ENCODE data around the gene CAPN7. TPM values are rescaled to one million over a fixed set of nuclear protein-coding genes. Genes with fewer than 3 reads are reported as not detected.

Gene CAPN7
- total RNA-seq, 1 experiment from 2014 or later, result 27.7 TPM

DNA sequence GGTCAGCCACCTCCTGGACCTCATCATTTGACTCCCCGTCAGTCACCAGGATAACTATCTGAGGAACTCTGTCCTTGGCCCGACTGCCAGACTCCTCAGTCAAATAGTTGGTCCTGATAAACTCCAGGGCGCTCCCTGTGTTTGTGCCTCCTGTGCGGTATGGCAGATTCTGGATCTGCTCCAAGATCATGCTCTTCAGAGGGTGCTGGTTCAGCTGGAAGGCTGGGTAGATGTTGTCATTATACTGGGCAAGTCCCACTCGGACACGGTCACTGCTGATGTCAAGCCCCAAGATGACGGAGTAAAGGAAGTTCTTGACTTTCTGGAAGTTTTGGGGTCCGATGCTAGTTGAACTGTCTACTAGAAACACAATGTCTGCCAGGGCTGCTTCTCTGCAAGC is 31.1 kb upstream of the CAPN7 start:
- intact Hi-C loops (cut with micrococcal nuclease), result no loop called here
- no peaks in the 10 kb centered on the region for H3K27me3 ChIP-seq (ENCODE audit: insufficient read depth, low read length)
- no peak overlapping the region for H2AFZ ChIP-seq (ENCODE audit: low read depth, low read length, poor library complexity, severe bottlenecking)
- CTCF ChIA-PET, result no interaction called here
- no peaks in the 10 kb centered on the region for H3K4me1 ChIP-seq (ENCODE audit: control insufficient read depth in 1 of 2, insufficient read depth in 2 of 2, low read length in 2 of 2)
- RAD21 ChIA-PET (ENCODE audit: low non-redundant PET in 1 of 2, low total read pairs in 2 of 2, uncharacterized antibody in 2 of 2, unreplicated experiment in 2 of 2), result no interaction called here
- no peak overlapping the region for H3K4me2 ChIP-seq (ENCODE audit: low read length)
- POLR2A ChIA-PET, result no interaction called here
- H3K79me2 ChIP-seq (ENCODE audit: insufficient read depth, low read length), result no peaks in the 10 kb centered on the region
- DNase-seq (ENCODE audit: low read depth, low spot score), result no peak
- no TSS peak for BruUV-seq (replicated peaks)
- H3K9me3 ChIP-seq (ENCODE audit: control insufficient read depth in 1 of 2, insufficient read depth in 1 of 2, low read depth in 1 of 2, low read length in 2 of 2), result no peaks in the 10 kb centered on the region
- no peak overlapping the region for H3K9ac ChIP-seq (ENCODE audit: low read length)
- H3K36me3 ChIP-seq (ENCODE audit: control insufficient read depth in 1 of 2, insufficient read depth in 2 of 2, low read length in 2 of 2), result no peaks in the 10 kb centered on the region
- ATAC-seq, result no peak
- H4K20me1 ChIP-seq (ENCODE audit: insufficient read depth), result no peaks in the 10 kb centered on the region
- H3K27ac ChIP-seq (ENCODE audit: low read depth, low read length), result no peak overlapping the region
- H3K4me3 ChIP-seq (replicated peaks in 1 of 2; ENCODE audit: low read depth in 1 of 2, low read length in 2 of 2), result no peak overlapping the region
- no peaks in the 10 kb centered on the region for H3K9me2 ChIP-seq (ENCODE audit: insufficient read depth)
- no peak for TF ChIP-seq CEBPB (IDR thresholded peaks at IDR 0.05; ENCODE audit: low read depth)

DNA sequence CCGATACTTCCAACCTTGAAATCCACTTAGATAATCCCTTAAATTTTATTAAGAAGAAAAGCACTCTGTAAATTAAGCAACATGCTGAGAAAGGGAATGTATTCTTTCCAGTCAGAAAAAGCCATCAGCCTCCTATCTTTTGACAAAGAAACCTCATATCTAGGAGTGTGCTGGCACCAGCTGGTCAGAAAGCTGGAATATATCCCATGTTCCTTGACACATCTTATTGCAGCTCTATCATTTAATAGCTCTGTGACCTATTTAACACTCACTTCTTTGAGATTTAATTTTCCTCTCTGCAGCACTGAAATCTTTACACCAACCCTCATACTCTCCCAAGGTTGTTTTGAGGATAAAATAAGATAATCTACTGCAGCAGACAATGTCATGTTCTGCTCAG is 30.4 kb upstream of the CAPN7 start:
- CTCF ChIA-PET, result no interaction called here
- POLR2A ChIA-PET, result no interaction called here
- no peaks in the 10 kb centered on the region for H3K36me3 ChIP-seq (ENCODE audit: control insufficient read depth in 1 of 2, insufficient read depth in 2 of 2, low read length in 2 of 2)
- H3K9me2 ChIP-seq (ENCODE audit: insufficient read depth), result no peaks in the 10 kb centered on the region
- H3K4me1 ChIP-seq (ENCODE audit: control insufficient read depth in 1 of 2, insufficient read depth in 2 of 2, low read length in 2 of 2), result no peaks in the 10 kb centered on the region
- no peak overlapping the region for H3K4me3 ChIP-seq (replicated peaks in 1 of 2; ENCODE audit: low read depth in 1 of 2, low read length in 2 of 2)
- ATAC-seq (no peak), DNase-seq (ENCODE audit: low read depth, low spot score) (no peak)
- RAD21 ChIA-PET (ENCODE audit: low non-redundant PET in 1 of 2, low total read pairs in 2 of 2, uncharacterized antibody in 2 of 2, unreplicated experiment in 2 of 2), result no interaction called here
- no peaks in the 10 kb centered on the region for H3K27me3 ChIP-seq (ENCODE audit: insufficient read depth, low read length)
- H2AFZ ChIP-seq (ENCODE audit: low read depth, low read length, poor library complexity, severe bottlenecking), result no peak overlapping the region
- BruUV-seq (replicated peaks), result no TSS peak
- H3K79me2 ChIP-seq (ENCODE audit: insufficient read depth, low read length), result no peaks in the 10 kb centered on the region
- no peaks in the 10 kb centered on the region for H3K9me3 ChIP-seq (ENCODE audit: control insufficient read depth in 1 of 2, insufficient read depth in 1 of 2, low read depth in 1 of 2, low read length in 2 of 2)
- no peak overlapping the region for H3K9ac ChIP-seq (ENCODE audit: low read length)
- H3K4me2 ChIP-seq (ENCODE audit: low read length), result no peak overlapping the region
- H3K27ac ChIP-seq (ENCODE audit: low read depth, low read length), result no peak overlapping the region
- H4K20me1 ChIP-seq (ENCODE audit: insufficient read depth), result no peaks in the 10 kb centered on the region
- intact Hi-C loops (cut with micrococcal nuclease), result no loop called here
- no peak for TF ChIP-seq ZNF274 (IDR thresholded peaks at IDR 0.05; ENCODE audit: low read depth, low read length)
- TF ChIP-seq ELF1 (IDR thresholded peaks at IDR 0.05; ENCODE audit: borderline replicate concordance, low read depth), result no peak
- no peak for TF ChIP-seq EGR1 (IDR thresholded peaks at IDR 0.05; ENCODE audit: low read depth)
- no peak for TF ChIP-seq YY1 (IDR thresholded peaks at IDR 0.05; ENCODE audit: extremely low read depth, insufficient replicate concordance, low read depth, low read length)
- no peak for TF ChIP-seq TCF7L2 (IDR thresholded peaks at IDR 0.05; ENCODE audit: borderline replicate concordance, extremely low read depth, insufficient read depth, insufficient read length)
- no peak for TF ChIP-seq CEBPB (IDR thresholded peaks at IDR 0.05; ENCODE audit: low read depth)
- TF ChIP-seq, protein P1, sequence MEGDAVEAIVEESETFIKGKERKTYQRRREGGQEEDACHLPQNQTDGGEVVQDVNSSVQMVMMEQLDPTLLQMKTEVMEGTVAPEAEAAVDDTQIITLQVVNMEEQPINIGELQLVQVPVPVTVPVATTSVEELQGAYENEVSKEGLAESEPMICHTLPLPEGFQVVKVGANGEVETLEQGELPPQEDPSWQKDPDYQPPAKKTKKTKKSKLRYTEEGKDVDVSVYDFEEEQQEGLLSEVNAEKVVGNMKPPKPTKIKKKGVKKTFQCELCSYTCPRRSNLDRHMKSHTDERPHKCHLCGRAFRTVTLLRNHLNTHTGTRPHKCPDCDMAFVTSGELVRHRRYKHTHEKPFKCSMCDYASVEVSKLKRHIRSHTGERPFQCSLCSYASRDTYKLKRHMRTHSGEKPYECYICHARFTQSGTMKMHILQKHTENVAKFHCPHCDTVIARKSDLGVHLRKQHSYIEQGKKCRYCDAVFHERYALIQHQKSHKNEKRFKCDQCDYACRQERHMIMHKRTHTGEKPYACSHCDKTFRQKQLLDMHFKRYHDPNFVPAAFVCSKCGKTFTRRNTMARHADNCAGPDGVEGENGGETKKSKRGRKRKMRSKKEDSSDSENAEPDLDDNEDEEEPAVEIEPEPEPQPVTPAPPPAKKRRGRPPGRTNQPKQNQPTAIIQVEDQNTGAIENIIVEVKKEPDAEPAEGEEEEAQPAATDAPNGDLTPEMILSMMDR (IDR thresholded peaks at IDR 0.05 in 2 of 3, conservative IDR thresholded peaks at IDR 0.05 in 1 of 3; ENCODE audit: borderline replicate concordance in 1 of 3, insufficient read depth in 1 of 3, low read depth in 2 of 3, low read length in 2 of 3), result no peak
- TF ChIP-seq EZH2 (IDR thresholded peaks at IDR 0.05), result no peak
- TF ChIP-seq ZBTB33 (IDR thresholded peaks at IDR 0.05; ENCODE audit: extremely low read depth, insufficient replicate concordance, low read length), result no peak
- TF ChIP-seq SRF (IDR thresholded peaks at IDR 0.05; ENCODE audit: low read depth), result no peak
- TF ChIP-seq MAX (IDR thresholded peaks at IDR 0.05), result no peak
- TF ChIP-seq EZH2phosphoT487 (IDR thresholded peaks at IDR 0.05; ENCODE audit: borderline replicate concordance), result no peak
